ENCODE measurements around the gene SERPINE1. TPM values are rescaled to one million over a fixed set of nuclear protein-coding genes. Genes with fewer than 3 reads are reported as not detected.

SERPINE1 gene
- total RNA-seq, 2 donors from 2014 or later: 0.32 to 2.5 TPM

DNA sequence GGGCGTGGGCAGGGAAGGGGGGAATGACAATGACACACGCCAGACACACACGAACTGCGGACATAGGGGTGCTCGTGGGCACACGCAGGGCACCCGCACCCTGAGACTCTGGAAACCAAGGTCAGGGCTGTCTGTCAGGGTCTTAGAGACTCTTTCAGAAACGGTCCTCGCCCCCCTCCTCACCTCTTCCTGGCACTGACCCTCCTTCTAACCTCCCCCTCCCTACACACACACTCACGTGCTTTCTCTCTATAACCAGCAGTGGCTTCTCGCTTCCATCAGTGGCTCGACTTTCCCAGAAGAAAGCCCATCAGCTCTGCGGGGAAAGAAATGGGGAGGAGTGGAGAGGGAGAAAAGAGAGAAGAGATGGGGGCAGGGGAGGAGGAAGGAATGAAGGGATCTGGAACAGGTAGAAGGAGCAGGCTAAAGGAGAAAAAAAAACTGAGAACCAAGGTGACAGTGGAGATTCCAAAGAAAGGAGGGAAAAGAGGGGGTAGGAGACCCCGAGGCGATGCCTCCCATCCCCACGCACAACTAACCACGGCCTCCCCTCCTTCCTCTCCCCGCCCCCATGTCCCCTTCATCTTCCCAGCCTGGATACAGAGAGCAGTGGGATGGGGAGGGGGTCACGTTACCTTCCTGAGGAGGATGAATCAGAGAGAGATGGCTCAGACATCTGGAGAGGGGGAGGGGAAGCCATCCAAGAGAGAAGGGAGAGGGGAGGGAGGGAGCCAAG lies 40.2 kb downstream of the SERPINE1 start:
- Mint-ChIP-seq H3K4me3 (peak overlapping the region; percentile 59), H3K27ac (no peak overlapping the region), H3K27me3 (peaks cover 71% of the 10 kb centered on the region), H3K36me3 (ENCODE audit: low read depth) (peaks cover 15% of the 10 kb centered on the region), H3K4me1 (peaks cover 58% of the 10 kb centered on the region)
- DNase-seq (no peak), ATAC-seq (no peak)
- no peaks in the 10 kb centered on the region for H3K9me3 ChIP-seq (ENCODE audit: control insufficient read depth, low read length, poor library complexity, severe bottlenecking)

DNA sequence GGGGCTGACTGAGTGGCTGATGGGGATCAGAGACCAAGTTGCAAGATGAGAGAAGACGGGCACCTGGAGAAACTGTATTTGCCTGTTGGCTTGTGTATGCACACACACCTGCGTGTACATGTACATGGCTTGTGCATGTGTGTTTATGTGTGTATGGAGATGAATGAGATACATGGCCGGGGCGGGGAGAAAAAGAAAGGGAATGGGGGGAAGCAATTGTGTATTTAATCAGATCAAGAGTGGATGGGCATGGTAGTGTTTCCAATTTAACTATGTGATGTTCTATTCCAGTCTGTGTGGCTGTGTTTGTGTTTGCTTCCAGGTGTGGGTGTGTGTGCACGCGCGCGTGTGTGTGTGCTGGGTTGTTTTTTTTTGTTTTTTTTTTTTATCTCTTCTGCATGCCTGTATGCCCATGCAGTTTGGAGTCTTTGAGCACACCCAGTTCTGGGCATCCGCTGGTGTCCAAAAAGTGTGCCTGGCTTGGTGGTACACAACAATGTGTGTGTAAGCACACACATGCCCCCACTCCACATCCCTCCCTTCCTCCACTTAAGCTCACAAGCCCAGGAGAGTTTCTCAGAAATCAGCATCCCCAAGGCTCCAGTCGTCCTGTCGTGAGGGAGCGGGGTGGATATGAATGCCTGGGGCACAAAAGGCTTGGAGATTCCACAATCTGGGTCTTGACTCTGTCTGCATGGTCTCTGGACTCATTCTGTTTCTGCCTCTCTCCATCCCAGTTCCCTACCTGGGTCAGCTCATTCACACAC lies 40.9 kb downstream of the SERPINE1 start:
- H3K9me3 ChIP-seq (ENCODE audit: control insufficient read depth, low read length, poor library complexity, severe bottlenecking): no peaks in the 10 kb centered on the region
- Mint-ChIP-seq H3K4me3 (no peak overlapping the region), H3K4me1 (peaks cover 56% of the 10 kb centered on the region), H3K27ac (peak overlapping the region; percentile 37), H3K27me3 (peaks cover 74% of the 10 kb centered on the region), H3K36me3 (ENCODE audit: low read depth) (peaks cover 15% of the 10 kb centered on the region)
- ATAC-seq (no peak), DNase-seq (no peak)

DNA sequence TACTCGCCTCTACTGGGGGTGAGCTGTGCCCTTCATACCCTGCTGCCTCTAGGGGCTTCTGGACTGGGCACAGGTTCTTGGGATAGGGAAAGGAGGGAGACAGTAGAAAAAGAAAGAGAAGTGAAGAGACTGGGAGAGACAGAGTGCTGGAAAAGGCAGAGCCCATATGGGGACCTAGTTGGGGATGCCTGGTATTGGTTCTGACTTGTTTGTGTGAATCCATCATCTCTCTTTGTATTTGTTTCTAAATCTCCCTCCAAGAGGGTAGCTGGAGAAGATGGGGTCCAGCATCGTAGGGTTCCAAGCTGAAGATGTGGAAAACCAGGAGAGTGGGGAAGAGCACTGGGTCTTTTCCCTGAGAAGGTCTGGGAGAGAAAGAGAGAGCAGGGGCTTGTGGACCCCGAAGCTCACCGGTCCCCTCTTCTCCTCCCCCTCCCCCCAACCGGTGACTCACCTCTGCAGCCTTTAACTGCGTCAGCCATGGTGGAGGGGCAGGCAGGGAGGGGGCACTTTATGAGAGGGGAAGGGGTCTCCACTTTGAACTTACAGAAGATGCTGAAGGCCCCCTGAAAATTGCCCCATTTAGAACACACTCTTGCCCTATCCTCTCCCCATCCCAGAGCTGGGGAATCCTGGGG lies 41.6 kb downstream of the SERPINE1 start:
- no peak for ATAC-seq
- no peaks in the 10 kb centered on the region for H3K9me3 ChIP-seq (ENCODE audit: control insufficient read depth, low read length, poor library complexity, severe bottlenecking)
- H3K4me3 Mint-ChIP-seq: no peak overlapping the region
- peak overlapping the region; percentile 37 for H3K27ac Mint-ChIP-seq
- peaks cover 77% of the 10 kb centered on the region for H3K27me3 Mint-ChIP-seq
- H3K4me1 Mint-ChIP-seq: peaks cover 56% of the 10 kb centered on the region
- DNase-seq: no peak
- H3K36me3 Mint-ChIP-seq (ENCODE audit: low read depth): peaks cover 15% of the 10 kb centered on the region

DNA sequence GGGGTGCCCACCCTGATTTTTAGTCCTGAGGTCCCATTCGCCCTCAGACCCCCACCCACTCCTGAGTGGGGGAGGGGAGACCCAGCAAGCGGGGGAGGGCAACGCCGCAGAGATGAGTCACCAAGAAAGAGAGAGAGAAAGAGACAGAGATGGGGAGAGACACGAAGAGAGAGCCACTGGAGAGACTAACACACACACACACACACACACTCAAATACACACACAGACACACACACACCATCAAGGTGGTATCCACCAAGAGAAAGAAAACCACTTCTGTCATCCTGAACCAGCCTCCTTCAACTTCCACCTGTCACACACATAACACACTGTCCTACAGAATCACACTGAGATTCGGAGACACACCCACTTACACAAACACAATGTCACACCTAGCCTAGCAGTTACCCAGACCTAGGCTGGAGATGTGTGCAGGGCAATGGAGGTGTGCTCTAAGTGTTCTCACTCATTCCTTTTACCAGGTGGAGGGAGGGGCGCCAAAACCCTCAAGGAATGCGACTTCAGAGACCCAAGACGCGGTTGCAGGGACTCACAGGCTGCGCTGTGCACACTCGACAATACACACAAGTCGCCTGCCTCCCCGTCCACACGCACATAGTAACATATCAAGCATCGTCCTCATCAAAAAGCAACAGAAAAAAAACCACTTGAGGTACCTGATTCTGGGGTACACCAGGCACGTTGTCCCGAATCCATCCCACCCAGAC lies 42.4 kb downstream of the SERPINE1 start:
- peak overlapping the region; percentile 45 for H3K27ac Mint-ChIP-seq
- DNase-seq (no peak), ATAC-seq (no peak)
- H3K27me3 Mint-ChIP-seq: peaks cover 84% of the 10 kb centered on the region
- H3K36me3 Mint-ChIP-seq (ENCODE audit: low read depth): peaks cover 19% of the 10 kb centered on the region
- H3K4me3 Mint-ChIP-seq: peak overlapping the region; percentile 63
- H3K9me3 ChIP-seq (ENCODE audit: control insufficient read depth, low read length, poor library complexity, severe bottlenecking): no peaks in the 10 kb centered on the region
- peaks cover 58% of the 10 kb centered on the region for H3K4me1 Mint-ChIP-seq

DNA sequence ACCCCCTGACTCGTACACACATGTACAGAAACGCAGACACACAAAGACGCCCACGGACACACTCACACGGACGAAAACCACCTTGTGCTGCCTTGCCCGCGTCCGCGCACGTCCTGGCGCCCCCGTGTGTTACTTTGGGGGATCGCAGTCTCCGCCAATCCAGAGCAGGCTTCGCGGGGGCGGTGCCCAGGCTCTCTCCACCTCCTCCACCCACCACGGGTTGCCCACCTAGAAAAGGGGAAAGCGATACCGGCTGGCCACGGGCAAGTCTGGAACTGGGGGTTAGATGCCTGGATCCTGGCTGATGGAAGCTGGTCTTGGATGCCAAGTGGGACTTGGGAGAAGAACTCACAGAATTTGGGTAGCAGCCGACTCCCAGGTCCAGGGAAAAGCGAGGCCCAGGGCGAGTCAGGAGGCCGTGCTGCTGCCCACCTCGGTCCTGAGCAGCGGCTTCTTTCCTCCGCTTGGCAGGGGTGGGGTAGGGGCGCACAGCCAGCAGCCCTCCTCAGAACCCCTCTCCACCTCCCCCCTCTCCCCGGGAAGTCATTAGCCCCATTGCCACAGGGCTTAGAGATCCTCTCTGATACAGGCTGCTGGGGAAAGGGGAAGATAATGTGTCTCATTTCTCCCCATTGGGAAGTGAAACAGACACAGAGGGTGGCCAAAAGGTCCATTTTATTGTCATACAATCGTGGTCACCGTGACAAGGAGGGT lies 43.1 kb downstream of the SERPINE1 start:
- Mint-ChIP-seq H3K36me3 (ENCODE audit: low read depth) (peaks cover 19% of the 10 kb centered on the region), H3K27me3 (peaks cover 84% of the 10 kb centered on the region), H3K27ac (peak overlapping the region; percentile 92), H3K4me3 (peak overlapping the region; percentile 63), H3K4me1 (peaks cover 61% of the 10 kb centered on the region)
- ATAC-seq (peak; percentile 61), DNase-seq (peak; percentile 70 to 82 (median 71))
- no peaks in the 10 kb centered on the region for H3K9me3 ChIP-seq (ENCODE audit: control insufficient read depth, low read length, poor library complexity, severe bottlenecking)

DNA sequence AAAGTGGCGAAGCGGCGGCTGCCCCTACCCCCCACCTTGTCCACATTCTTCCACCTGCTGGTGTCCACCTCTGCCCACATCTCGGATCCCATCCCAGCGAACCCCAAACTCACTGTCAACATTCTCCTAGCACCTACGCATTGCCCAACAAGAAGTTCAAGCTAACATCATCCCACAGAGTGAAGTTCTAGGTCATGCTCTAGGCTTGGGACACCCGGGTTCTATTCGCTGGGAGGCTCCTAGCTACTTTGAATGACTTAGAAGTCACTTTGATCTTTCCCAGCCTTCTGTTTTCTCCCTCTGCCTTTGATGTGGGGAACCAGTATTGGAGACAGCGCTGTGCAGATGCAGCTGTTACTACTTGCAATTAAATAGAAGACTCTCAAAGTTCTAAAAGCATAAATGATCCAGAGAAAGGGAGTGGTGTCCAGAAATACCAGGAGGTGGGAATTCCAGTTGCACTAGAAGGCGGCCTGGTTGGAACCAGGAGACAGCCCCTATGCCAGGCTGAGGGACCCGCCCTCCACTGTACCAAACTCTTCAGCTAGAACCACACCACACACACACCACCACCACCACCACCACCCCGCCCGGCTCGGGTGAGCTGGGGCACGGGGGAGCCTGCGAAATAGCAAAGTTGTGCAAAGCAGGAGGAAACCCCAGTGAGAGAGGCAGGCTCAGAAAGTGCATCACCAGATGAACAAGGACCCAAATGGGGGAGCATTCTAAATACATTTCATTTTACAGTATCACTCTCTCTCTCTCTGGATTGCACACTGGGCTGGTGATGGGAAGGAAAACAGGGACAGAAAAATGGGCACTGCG lies 43.9 kb downstream of the SERPINE1 start:
- peak; percentile 65 for ATAC-seq
- Mint-ChIP-seq H3K4me3 (peak overlapping the region; percentile 87), H3K27ac (peak overlapping the region; percentile 92), H3K4me1 (peaks cover 54% of the 10 kb centered on the region), H3K36me3 (ENCODE audit: low read depth) (peaks cover 19% of the 10 kb centered on the region), H3K27me3 (peaks cover 85% of the 10 kb centered on the region)
- H3K9me3 ChIP-seq (ENCODE audit: control insufficient read depth, low read length, poor library complexity, severe bottlenecking): no peaks in the 10 kb centered on the region
- no peak for DNase-seq

DNA sequence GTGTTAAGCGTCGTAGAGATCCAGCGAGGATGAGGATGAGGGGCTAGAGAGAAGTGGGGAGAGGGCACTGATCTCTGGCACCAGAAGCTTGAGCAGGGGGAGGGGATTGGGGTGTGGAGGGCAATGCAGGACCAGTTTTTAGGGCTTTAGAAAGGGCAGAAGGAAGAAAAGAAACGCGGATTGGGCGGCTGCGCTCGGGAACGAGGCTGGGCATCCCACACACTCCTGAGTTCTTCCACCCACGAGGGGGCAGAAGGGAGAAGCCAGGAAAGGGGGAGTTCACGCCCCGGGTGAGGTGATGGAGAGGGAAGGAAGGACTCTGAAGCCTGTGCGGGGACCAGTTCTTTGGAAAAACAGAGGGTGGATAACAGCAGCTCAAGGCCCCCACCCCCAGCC lies 44.5 kb downstream of the SERPINE1 start:
- DNase-seq (no peak), ATAC-seq (no peak)
- H3K4me1 Mint-ChIP-seq: peaks cover 50% of the 10 kb centered on the region
- H3K9me3 ChIP-seq (ENCODE audit: control insufficient read depth, low read length, poor library complexity, severe bottlenecking): no peaks in the 10 kb centered on the region
- H3K36me3 Mint-ChIP-seq (ENCODE audit: low read depth): peaks cover 19% of the 10 kb centered on the region
- peak overlapping the region; percentile 92 for H3K27ac Mint-ChIP-seq
- H3K4me3 Mint-ChIP-seq: peak overlapping the region; percentile 87
- peaks cover 87% of the 10 kb centered on the region for H3K27me3 Mint-ChIP-seq

DNA sequence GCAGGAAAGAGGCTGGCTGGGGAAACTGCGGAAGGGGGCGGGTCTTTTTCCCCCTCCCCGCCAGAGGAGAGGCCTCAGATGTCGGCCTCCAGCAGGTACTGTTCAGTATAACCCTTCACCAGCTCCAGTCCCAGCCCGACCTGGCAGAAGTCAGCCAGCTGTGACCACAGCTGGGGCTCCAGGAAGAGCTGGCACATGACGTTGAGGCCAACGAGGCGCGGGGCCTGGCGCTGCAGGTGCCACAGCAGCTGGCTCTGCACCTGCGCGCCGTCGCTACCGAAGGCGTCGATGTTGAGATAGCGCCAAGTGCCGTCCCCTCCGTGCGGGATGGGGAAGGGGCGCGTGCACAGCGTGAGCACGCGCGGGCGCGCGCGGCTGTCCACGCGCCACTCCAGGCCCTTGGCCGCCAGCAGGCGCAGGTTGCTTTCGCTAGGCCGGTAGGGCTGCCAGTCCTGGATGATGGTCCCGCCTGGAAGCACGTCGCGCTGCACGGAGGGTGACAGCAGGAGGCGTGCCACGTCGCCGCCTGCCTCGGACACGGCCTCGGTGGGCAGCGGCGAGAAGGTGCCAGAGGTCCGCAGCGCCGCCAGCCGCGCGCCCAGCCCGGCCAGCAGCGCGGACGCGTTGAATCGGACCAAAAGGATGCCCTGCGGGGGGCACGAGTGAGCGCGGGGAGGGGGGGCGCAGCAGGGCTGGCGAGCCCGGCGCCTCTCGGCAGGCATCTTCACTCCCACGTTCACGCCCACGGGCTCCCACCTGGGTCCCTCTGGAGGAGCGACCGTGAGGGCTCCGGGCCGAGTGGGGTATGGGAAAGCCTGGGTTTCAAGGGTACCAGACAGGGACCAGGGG lies 45.3 kb downstream of the SERPINE1 start:
- H3K27ac Mint-ChIP-seq: no peak overlapping the region

DNA sequence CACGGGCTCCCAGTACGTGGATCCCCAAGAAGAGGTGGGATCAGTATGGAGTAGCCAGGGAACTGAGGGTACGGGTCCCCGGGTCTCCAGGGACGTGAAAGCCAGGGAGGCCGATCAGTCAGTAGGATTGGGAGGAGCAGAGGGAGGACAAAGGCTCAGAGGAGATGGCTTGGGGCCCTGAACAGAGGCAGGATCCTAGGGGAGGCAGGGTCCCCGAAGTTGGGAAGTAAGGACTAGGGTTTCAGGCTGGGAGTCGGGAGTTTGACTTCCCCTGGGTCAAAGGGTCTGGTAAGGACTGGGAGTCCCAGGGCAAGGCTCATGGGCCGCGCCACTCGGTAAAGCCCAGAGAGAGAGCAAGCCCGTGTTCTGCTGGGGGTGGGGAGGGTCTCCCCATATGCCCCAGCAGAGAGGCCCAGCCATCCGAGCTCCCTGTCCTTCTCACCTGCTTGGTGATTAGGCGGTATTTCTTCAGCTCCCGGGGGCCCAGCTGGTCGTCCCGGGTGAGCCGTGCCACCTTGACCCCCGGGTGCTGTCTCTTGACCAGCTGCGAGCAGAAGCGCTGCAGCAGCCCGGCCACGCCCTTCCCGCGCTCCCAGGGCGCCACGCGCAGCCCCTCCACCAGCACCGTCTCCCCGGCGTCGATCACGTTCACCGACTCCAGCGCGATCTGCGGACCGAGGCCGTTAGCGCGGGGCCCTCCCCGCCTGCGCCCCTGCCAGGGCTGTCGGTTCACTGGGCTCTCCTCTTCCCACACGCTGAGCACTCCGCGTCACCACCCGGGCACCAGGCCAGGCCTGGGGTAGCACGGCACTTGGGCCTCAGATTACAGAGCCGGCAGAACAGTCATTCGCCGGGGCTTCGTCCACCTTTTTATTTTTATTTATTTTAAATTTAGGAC lies 46.2 kb downstream of the SERPINE1 start:
- DNase-seq (no peak), ATAC-seq (no peak)
- Mint-ChIP-seq H3K27ac (peak overlapping the region; percentile 82), H3K36me3 (ENCODE audit: low read depth) (peaks cover 17% of the 10 kb centered on the region), H3K4me3 (peak overlapping the region; percentile 82), H3K4me1 (peaks cover 43% of the 10 kb centered on the region), H3K27me3 (peaks cover 88% of the 10 kb centered on the region)
- H3K9me3 ChIP-seq (ENCODE audit: control insufficient read depth, low read length, poor library complexity, severe bottlenecking): no peaks in the 10 kb centered on the region

More for the DNA sequence above, 45.3 kb downstream of the SERPINE1 start:
- ATAC-seq (peak; percentile 33), DNase-seq (peak in 1 of 3 donors; percentile 21)
- peak overlapping the region; percentile 87 for H3K4me3 Mint-ChIP-seq
- peaks cover 18% of the 10 kb centered on the region for H3K36me3 Mint-ChIP-seq (ENCODE audit: low read depth)
- H3K4me1 Mint-ChIP-seq: peaks cover 47% of the 10 kb centered on the region
- peaks cover 88% of the 10 kb centered on the region for H3K27me3 Mint-ChIP-seq
- H3K9me3 ChIP-seq (ENCODE audit: control insufficient read depth, low read length, poor library complexity, severe bottlenecking): no peaks in the 10 kb centered on the region

DNA sequence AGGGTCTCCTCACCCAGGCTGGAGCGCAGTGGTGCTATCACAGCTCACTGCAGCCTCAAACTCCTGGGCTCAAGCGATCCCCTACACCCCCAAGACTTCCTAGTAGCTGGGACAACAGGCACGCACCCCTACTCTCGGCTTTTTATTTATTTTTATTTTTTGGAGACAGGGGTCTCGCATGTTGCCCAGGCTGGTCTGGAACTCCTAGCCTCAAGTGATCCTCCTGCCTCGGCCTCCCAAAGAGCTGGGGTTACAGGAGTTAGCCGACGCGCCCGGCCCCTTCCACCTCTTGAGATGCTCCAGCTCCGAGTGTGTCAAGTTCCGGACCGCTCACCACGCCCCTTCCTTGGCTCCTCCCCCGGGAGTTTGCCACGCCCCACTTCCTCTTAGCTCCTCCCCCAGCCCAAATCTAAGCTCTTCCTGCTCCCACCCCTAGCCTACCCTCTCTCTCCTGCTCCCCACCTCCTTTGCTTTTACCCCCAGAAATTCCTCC lies 46.9 kb downstream of the SERPINE1 start:
- peak; percentile 35 to 51 (median 49) for DNase-seq
- H3K9me3 ChIP-seq (ENCODE audit: control insufficient read depth, low read length, poor library complexity, severe bottlenecking): no peaks in the 10 kb centered on the region
- Mint-ChIP-seq H3K27ac (peak overlapping the region; percentile 82), H3K4me3 (peak overlapping the region; percentile 82), H3K36me3 (ENCODE audit: low read depth) (peaks cover 13% of the 10 kb centered on the region), H3K4me1 (peaks cover 39% of the 10 kb centered on the region), H3K27me3 (peaks cover 84% of the 10 kb centered on the region)
- ATAC-seq: peak; percentile 56
